Measurements from ENCODE around the gene TBX10.

TBX10 gene

DNA sequence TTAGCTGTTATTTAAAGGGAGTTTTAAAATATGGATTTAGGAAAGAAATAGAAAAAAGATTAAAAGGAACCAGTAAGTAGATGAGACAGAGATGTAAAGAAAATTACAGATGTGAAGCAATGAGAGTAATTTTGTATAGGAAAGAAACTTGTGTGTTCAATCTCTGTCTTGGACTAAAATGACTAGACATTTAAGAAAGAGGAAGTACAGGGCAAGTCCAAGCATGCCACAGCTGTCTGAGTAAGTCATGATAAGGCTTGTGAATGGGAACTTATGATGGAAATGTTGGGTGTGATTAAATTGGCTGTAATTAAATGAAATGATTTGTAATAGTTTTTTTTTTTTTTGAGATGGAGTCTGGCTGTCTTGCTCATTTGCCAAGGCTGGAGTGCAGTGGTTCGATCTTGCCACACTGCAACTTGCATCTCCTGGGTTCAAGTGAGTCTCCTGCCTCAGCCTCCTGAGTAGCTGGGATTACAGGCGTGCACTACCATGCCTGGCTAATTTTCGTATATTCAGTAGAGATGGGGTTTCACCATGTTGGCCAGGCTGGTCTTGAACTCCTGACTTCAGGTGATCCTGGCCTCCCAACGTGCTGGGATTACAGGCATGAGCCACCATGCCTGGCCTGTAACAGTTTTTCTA lies 16.8 kb upstream of the TBX10 start:
- TF ChIP-seq FOXP2 (optimal IDR thresholded peaks at IDR 0.05; ENCODE audit: borderline replicate concordance, extremely low read depth, extremely low read length, insufficient read depth) (no peak), SIN3A (IDR thresholded peaks at IDR 0.05; ENCODE audit: borderline replicate concordance, insufficient read depth, low read length) (no peak), POLR2AphosphoS5 (IDR thresholded peaks at IDR 0.05; ENCODE audit: low read depth, low read length) (no peak), TAF1 (IDR thresholded peaks at IDR 0.05; ENCODE audit: borderline replicate concordance, insufficient read depth, low read length) (no peak), REST (IDR thresholded peaks at IDR 0.05; ENCODE audit: insufficient read depth in 1 of 2, low read depth in 2 of 2, low read length in 2 of 2) (no peak)

DNA sequence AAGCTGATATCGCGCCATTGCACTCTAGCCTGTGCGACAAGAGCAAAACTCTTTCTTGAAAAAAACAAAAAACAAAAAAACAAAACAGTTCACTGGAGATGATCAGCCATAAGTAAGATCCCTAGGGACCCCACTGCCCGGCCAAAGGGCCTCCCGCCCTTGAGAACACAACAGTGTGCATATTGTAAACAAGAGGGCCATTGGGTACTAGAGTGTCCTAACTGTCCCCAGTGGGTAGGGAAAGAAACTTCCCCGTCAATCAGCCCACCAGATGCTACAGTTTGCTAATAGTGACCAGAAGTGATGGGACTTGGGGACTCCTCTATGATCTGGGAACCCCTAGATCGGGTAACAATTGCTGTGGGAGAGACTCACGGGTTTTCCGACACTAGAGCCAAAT lies 14.7 kb upstream of the TBX10 start:
- TF ChIP-seq REST (IDR thresholded peaks at IDR 0.05; ENCODE audit: insufficient read depth in 1 of 2, low read depth in 2 of 2, low read length in 2 of 2), result no peak
- no peak for TF ChIP-seq FOXP2 (optimal IDR thresholded peaks at IDR 0.05; ENCODE audit: borderline replicate concordance, extremely low read depth, extremely low read length, insufficient read depth)
- TF ChIP-seq SIN3A (IDR thresholded peaks at IDR 0.05; ENCODE audit: borderline replicate concordance, insufficient read depth, low read length), result no peak
- TF ChIP-seq POLR2AphosphoS5 (IDR thresholded peaks at IDR 0.05; ENCODE audit: low read depth, low read length), result no peak
- no peak for TF ChIP-seq TAF1 (IDR thresholded peaks at IDR 0.05; ENCODE audit: borderline replicate concordance, insufficient read depth, low read length)

GRCh38 chr11:67652965-67653845 lies 13.6 kb upstream of the TBX10 start:
- no peak for TF ChIP-seq SIN3A (IDR thresholded peaks at IDR 0.05; ENCODE audit: borderline replicate concordance, insufficient read depth, low read length)

- TF ChIP-seq FOXP2 (optimal IDR thresholded peaks at IDR 0.05; ENCODE audit: borderline replicate concordance, extremely low read depth, extremely low read length, insufficient read depth), result no peak
- no peak for TF ChIP-seq TAF1 (IDR thresholded peaks at IDR 0.05; ENCODE audit: borderline replicate concordance, insufficient read depth, low read length)
- TF ChIP-seq SIN3A (IDR thresholded peaks at IDR 0.05; ENCODE audit: borderline replicate concordance, insufficient read depth, low read length), result no peak
- no peak for TF ChIP-seq POLR2AphosphoS5 (IDR thresholded peaks at IDR 0.05; ENCODE audit: low read depth, low read length)
- no peak for TF ChIP-seq REST (IDR thresholded peaks at IDR 0.05; ENCODE audit: insufficient read depth in 1 of 2, low read depth in 2 of 2, low read length in 2 of 2)
Observed at GRCh38 chr11:67651976-67652781, 12.6 kb upstream of the TBX10 start.

All from PFSK-1 (cell line).